Measurements from ENCODE around the gene SPATA6. TPM values are rescaled to one million over a fixed set of nuclear protein-coding genes. Genes with fewer than 3 reads are reported as not detected.

The SPATA6 gene
- total and polyA plus RNA-seq, 2 experiments from 2014 or later: 10.6 to 13.3 TPM

GRCh38 chr1:48362901-48363300, 109.1 kb downstream of the SPATA6 start (continued):
- no peak for TF ChIP-seq CTCF (conservative IDR thresholded peaks at IDR 0.05; ENCODE audit: low read depth in 2 of 2)
- no peak for TF ChIP-seq STAT1 (IDR thresholded peaks at IDR 0.05; ENCODE audit: unreplicated experiment)
- TF ChIP-seq NANOG (IDR thresholded peaks at IDR 0.05; ENCODE audit: borderline replicate concordance): no peak

GRCh38 chr1:48356901-48357300, 115.1 kb downstream of the SPATA6 start:
- Histone ChIP-seq H3K4me3 (no peak overlapping the region), H3F3A (replicated peaks; ENCODE audit: low read depth) (no peaks in the 10 kb centered on the region), H3K27me3 (ENCODE audit: insufficient read depth) (no peaks in the 10 kb centered on the region), H3K36me3 (ENCODE audit: insufficient read depth) (no peaks in the 10 kb centered on the region), H2AFZ (no peak overlapping the region), H3K27ac (ENCODE audit: low read depth) (no peak overlapping the region), H3K79me2 (replicated peaks; ENCODE audit: insufficient read depth) (no peaks in the 10 kb centered on the region), H3K4me2 (no peak overlapping the region), H4K20me1 (replicated peaks; ENCODE audit: insufficient read depth) (no peaks in the 10 kb centered on the region), H3K4me1 (ENCODE audit: insufficient read depth) (no peaks in the 10 kb centered on the region), H3K9me2 (ENCODE audit: insufficient read depth) (no peaks in the 10 kb centered on the region)
- H3K27me3 Mint-ChIP-seq (ENCODE audit: insufficient read depth, low read depth, poor library complexity): peaks cover 3% of the 10 kb centered on the region
- H3K4me1 Mint-ChIP-seq: no peaks in the 10 kb centered on the region
- TF ChIP-seq ZNF331 (CRISPR knock-in tag; IDR thresholded peaks at IDR 0.05; ENCODE audit: low read depth) (no peak), ETS1 (IDR thresholded peaks at IDR 0.05) (no peak), EZH2 (IDR thresholded peaks at IDR 0.05; ENCODE audit: low read depth, unreplicated experiment) (no peak), REST (IDR thresholded peaks at IDR 0.05; ENCODE audit: unreplicated experiment) (no peak), ZNF114 (CRISPR knock-in tag; IDR thresholded peaks at IDR 0.05) (no peak), POLR2AphosphoS5 (IDR thresholded peaks at IDR 0.05; ENCODE audit: low read depth) (no peak), CTCF (conservative IDR thresholded peaks at IDR 0.05; ENCODE audit: low read depth in 2 of 2) (no peak)
- ATAC-seq: no peak
- no peaks in the 10 kb centered on the region for H3K9me3 Mint-ChIP-seq
- DNase-seq (ENCODE audit: low spot score): no peak
- no peak overlapping the region for H3K4me3 Mint-ChIP-seq
- no peaks in the 10 kb centered on the region for H3K36me3 Mint-ChIP-seq (ENCODE audit: low read depth)
- no peak overlapping the region for H3K27ac Mint-ChIP-seq
